ENCODE measurements around the gene FAM185A. TPM values are rescaled to one million over a fixed set of nuclear protein-coding genes. Genes with fewer than 3 reads are reported as not detected.
"Not testable (repeated sequence)": the region's sequence is repeated elsewhere in the genome, so short reads cannot be mapped to it uniquely, and the experiment has no call there.

The FAM185A gene
- total RNA-seq, 1 donor from 2014 or later: 8.8 TPM

- DNase-seq (ENCODE audit: low read depth, low spot score): not testable (repeated sequence)
Measured at GRCh38 chr7:102776217-102776616, 27.4 kb downstream of the FAM185A start.

GRCh38 chr7:102778663-102779062, 29.9 kb downstream of the FAM185A start:
- DNase-seq (ENCODE audit: low read depth, low spot score): not testable (repeated sequence)

- not testable (repeated sequence) for DNase-seq (ENCODE audit: low read depth, low spot score)
Measured at GRCh38 chr7:102780926-102781325, 32.1 kb downstream of the FAM185A start.

- not testable (repeated sequence) for DNase-seq (ENCODE audit: low read depth, low spot score)
Measured at GRCh38 chr7:102788770-102789169, 40.0 kb downstream of the FAM185A start.

- not testable (repeated sequence) for DNase-seq (ENCODE audit: low read depth, low spot score)
Measured at GRCh38 chr7:102790364-102791100, 41.7 kb downstream of the FAM185A start.

- peak; percentile 24 for DNase-seq (ENCODE audit: low read depth, low spot score)
Measured at GRCh38 chr7:102791367-102791766, 42.6 kb downstream of the FAM185A start.

GRCh38 chr7:102791831-102792230, 43.0 kb downstream of the FAM185A start:
- DNase-seq (ENCODE audit: low read depth, low spot score): not testable (repeated sequence)

GRCh38 chr7:102794567-102794966, 45.8 kb downstream of the FAM185A start:
- not testable (repeated sequence) for DNase-seq (ENCODE audit: low read depth, low spot score)

GRCh38 chr7:102795987-102796595, 47.3 kb downstream of the FAM185A start:
- DNase-seq (ENCODE audit: low read depth, low spot score): not testable (repeated sequence)

- DNase-seq (ENCODE audit: low read depth, low spot score): no peak
Measured at GRCh38 chr7:102806613-102807012, 57.8 kb downstream of the FAM185A start.

GRCh38 chr7:102810916-102811315, 62.1 kb downstream of the FAM185A start:
- no peak for DNase-seq (ENCODE audit: low read depth, low spot score)

- DNase-seq (ENCODE audit: low read depth, low spot score): no peak
Measured at GRCh38 chr7:102811942-102812678, 63.3 kb downstream of the FAM185A start.

- peak; percentile 29 for DNase-seq (ENCODE audit: low read depth, low spot score)
Measured at GRCh38 chr7:102813191-102814024, 64.6 kb downstream of the FAM185A start.

- DNase-seq (ENCODE audit: low read depth, low spot score): peak; percentile 51
Measured at GRCh38 chr7:102814025-102814471, 65.2 kb downstream of the FAM185A start.

GRCh38 chr7:102817616-102818573, 69.1 kb downstream of the FAM185A start:
- DNase-seq (ENCODE audit: low read depth, low spot score): no peak

- peak; percentile 67 for DNase-seq (ENCODE audit: low read depth, low spot score)
Measured at GRCh38 chr7:102819151-102819550, 70.4 kb downstream of the FAM185A start.

- DNase-seq (ENCODE audit: low read depth, low spot score): no peak
Measured at GRCh38 chr7:102821994-102822747, 73.4 kb downstream of the FAM185A start.

GRCh38 chr7:102823390-102824119, 74.8 kb downstream of the FAM185A start:
- no peak for DNase-seq (ENCODE audit: low read depth, low spot score)

- no peak for DNase-seq (ENCODE audit: low read depth, low spot score)
Measured at GRCh38 chr7:102828286-102828685, 79.5 kb downstream of the FAM185A start.

Measured in pulmonary artery endothelial cell (primary cell).